ENCODE results near the gene DERL3. TPM values are rescaled to one million over a fixed set of nuclear protein-coding genes. Genes with fewer than 3 reads are reported as not detected.

DERL3 gene
- total and polyA plus RNA-seq, 2 of the 13 experiments (the other 11 are each of a cell fraction or from before 2014, with no cell fraction given), result not detected

- no peak for TF ChIP-seq ZNF333 (CRISPR knock-in tag; IDR thresholded peaks at IDR 0.05; ENCODE audit: borderline replicate concordance)
- TF ChIP-seq IKZF1 (IDR thresholded peaks at IDR 0.05), result no peak
- TF ChIP-seq ZNF543 (CRISPR knock-in tag; IDR thresholded peaks at IDR 0.05), result no peak
- no peak for TF ChIP-seq ZNF362 (CRISPR knock-in tag; IDR thresholded peaks at IDR 0.05; ENCODE audit: borderline replicate concordance)
- TF ChIP-seq FOXJ3 (CRISPR knock-in tag; IDR thresholded peaks at IDR 0.05; ENCODE audit: borderline replicate concordance), result no peak
- no peak for TF ChIP-seq ZNF572 (CRISPR knock-in tag; IDR thresholded peaks at IDR 0.05)
- TF ChIP-seq GTF3A (CRISPR knock-in tag; conservative IDR thresholded peaks at IDR 0.05), result no peak
- TF ChIP-seq ELF3 (CRISPR knock-in tag; IDR thresholded peaks at IDR 0.05), result peak; percentile 31; the same call in 1 of the 2 replicates
- peak; percentile 63 for TF ChIP-seq HNRNPK (IDR thresholded peaks at IDR 0.05; ENCODE audit: low read depth, low read length, poor library complexity, severe bottlenecking)
- peak; percentile 39; the same call in 1 of the 2 replicates for TF ChIP-seq ZNF782 (CRISPR knock-in tag; IDR thresholded peaks at IDR 0.05; ENCODE audit: borderline replicate concordance)
- TF ChIP-seq LBX2 (CRISPR knock-in tag; IDR thresholded peaks at IDR 0.05; ENCODE audit: borderline replicate concordance), result no peak
- no peak for TF ChIP-seq ZNF383 (CRISPR knock-in tag; IDR thresholded peaks at IDR 0.05; ENCODE audit: borderline replicate concordance)
- no peak for TF ChIP-seq THAP9 (CRISPR knock-in tag; IDR thresholded peaks at IDR 0.05; ENCODE audit: borderline replicate concordance)
- TF ChIP-seq SRF (IDR thresholded peaks at IDR 0.05; ENCODE audit: low read depth, low read length), result no peak
- no peak for TF ChIP-seq IRF2 (CRISPR knock-in tag; IDR thresholded peaks at IDR 0.05)
- 0 out of 2 replicates have a peak, but pooled peaks have one; percentile 47 for TF ChIP-seq ZNF138 (CRISPR knock-in tag; IDR thresholded peaks at IDR 0.05; ENCODE audit: low read depth)
- TF ChIP-seq NR3C1 (CRISPR knock-in tag; IDR thresholded peaks at IDR 0.05), result no peak
- TF ChIP-seq ZNF609 (CRISPR knock-in tag; IDR thresholded peaks at IDR 0.05; ENCODE audit: borderline replicate concordance), result no peak
- TF ChIP-seq ZNF607 (CRISPR knock-in tag; IDR thresholded peaks at IDR 0.05; ENCODE audit: borderline replicate concordance), result peak; percentile 73; the same call in 1 of the 2 replicates
These were observed 18.2 kb upstream of the DERL3 start (continued) for GRCh38 chr22:23856721-23857605.
